Measurements from ENCODE around the gene GAGE12D. TPM values are rescaled to one million over a fixed set of nuclear protein-coding genes. Genes with fewer than 3 reads are reported as not detected.
"Not testable (repeated sequence)": the region's sequence is repeated elsewhere in the genome, so short reads cannot be mapped to it uniquely, and the experiment has no call there.

GAGE12D gene, protein sequence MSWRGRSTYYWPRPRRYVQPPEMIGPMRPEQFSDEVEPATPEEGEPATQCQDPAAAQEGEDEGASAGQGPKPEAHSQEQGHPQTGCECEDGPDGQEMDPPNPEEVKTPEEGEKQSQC
- total RNA-seq (2014; rRNA removed; shearing (Covaris generic)) = not detected in 2 replicates

DNA sequence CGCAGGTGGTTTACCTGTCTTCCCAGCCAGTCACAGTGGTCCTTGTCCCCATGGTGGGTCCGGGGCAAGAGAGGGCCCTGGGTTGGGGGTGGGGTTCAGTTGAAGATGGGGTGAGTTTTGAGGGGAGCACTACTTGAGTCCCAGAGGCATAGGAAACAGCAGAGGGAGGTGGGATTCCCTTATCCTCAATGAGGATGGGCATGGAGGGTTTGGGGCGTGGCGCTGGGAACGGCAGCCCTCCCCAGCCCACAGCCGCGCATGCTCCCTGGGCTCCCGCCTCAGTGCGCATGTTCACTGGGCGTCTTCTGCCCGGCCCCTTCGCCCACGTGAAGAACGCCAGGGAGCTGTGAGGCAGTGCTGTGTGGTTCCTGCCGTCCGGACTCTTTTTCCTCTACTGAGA lies at the start of gene GAGE12D:
TSS of gene GAGE12D (plus strand) at position 301 of the 400 bp plus-strand sequence. CDS start 1,155 bp downstream, outside the sequence.
- in situ Hi-C loops (cut with HindIII; ENCODE audit: low sequenced_read_pairs); DNase-seq (ENCODE audit: low spot score): not testable (repeated sequence)

DNA sequence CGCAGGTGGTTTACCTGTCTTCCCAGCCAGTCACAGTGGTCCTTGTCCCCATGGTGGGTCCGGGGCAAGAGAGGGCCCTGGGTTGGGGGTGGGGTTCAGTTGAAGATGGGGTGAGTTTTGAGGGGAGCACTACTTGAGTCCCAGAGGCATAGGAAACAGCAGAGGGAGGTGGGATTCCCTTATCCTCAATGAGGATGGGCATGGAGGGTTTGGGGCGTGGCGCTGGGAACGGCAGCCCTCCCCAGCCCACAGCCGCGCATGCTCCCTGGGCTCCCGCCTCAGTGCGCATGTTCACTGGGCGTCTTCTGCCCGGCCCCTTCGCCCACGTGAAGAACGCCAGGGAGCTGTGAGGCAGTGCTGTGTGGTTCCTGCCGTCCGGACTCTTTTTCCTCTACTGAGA lies 9.7 kb upstream of the GAGE12D start, which contains the start of gene GAGE12C:
TSS of gene GAGE12C (plus strand) at position 301 of the 400 bp plus-strand sequence. CDS start 1,155 bp downstream, outside the sequence.
- in situ Hi-C loops (cut with HindIII; ENCODE audit: low sequenced_read_pairs); DNase-seq (ENCODE audit: low spot score): not testable (repeated sequence)

DNA sequence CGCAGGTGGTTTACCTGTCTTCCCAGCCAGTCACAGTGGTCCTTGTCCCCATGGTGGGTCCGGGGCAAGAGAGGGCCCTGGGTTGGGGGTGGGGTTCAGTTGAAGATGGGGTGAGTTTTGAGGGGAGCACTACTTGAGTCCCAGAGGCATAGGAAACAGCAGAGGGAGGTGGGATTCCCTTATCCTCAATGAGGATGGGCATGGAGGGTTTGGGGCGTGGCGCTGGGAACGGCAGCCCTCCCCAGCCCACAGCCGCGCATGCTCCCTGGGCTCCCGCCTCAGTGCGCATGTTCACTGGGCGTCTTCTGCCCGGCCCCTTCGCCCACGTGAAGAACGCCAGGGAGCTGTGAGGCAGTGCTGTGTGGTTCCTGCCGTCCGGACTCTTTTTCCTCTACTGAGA lies 9.5 kb downstream of the GAGE12D start, which contains the start of gene GAGE12E:
TSS of gene GAGE12E (plus strand) at position 301 of the 400 bp plus-strand sequence. CDS start 1,155 bp downstream, outside the sequence.
- DNase-seq (ENCODE audit: low spot score); in situ Hi-C loops (cut with HindIII; ENCODE audit: low sequenced_read_pairs): not testable (repeated sequence)

DNA sequence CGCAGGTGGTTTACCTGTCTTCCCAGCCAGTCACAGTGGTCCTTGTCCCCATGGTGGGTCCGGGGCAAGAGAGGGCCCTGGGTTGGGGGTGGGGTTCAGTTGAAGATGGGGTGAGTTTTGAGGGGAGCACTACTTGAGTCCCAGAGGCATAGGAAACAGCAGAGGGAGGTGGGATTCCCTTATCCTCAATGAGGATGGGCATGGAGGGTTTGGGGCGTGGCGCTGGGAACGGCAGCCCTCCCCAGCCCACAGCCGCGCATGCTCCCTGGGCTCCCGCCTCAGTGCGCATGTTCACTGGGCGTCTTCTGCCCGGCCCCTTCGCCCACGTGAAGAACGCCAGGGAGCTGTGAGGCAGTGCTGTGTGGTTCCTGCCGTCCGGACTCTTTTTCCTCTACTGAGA lies 19.0 kb downstream of the GAGE12D start, which contains the start of gene GAGE12F:
TSS of gene GAGE12F (plus strand) at position 301 of the 400 bp plus-strand sequence. CDS start 1,155 bp downstream, outside the sequence.
- in situ Hi-C loops (cut with HindIII; ENCODE audit: low sequenced_read_pairs); DNase-seq (ENCODE audit: low spot score): not testable (repeated sequence)

DNA sequence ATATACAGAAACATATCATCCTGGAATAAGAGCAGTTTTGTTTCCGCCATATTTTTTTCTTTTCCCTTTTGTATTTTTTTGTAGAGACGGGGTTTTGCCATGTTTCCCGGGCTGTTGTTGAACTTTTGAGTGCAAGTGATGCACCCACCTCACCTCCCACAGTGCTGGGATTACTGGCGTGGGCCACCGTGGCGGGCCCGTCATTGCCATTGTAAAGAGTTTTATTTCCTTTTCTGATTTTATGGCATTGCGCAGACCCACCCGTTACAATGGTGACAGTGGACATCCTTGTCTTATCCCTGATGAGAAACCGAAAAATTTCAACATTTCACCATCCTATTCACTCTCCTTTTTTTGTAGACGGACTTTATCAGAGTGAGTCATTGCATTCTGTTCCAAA lies 27.2 kb downstream of the GAGE12D start:
- DNase-seq (ENCODE audit: low spot score); in situ Hi-C loops (cut with HindIII; ENCODE audit: low sequenced_read_pairs): not testable (repeated sequence)

DNA sequence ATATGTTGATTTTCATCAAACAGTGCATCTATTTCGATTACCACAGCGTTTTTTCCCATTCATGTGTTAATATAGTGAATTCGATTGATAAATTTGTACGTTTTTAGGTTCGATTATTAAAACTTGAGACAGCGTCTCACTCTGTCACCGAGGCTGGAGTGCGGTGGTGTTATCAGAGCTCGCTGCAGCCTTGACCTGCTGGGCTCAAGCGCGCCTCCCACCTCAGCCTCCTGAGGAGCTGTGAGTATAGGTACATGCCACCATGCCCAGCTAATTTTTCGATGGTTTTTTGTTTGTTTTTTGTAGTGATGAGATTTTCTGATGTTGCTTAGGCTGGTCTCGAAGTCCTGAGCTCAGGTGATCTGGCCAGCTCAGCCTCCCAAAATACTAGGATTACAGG lies 27.6 kb downstream of the GAGE12D start:
- DNase-seq (ENCODE audit: low spot score); in situ Hi-C loops (cut with HindIII; ENCODE audit: low sequenced_read_pairs): not testable (repeated sequence)

DNA sequence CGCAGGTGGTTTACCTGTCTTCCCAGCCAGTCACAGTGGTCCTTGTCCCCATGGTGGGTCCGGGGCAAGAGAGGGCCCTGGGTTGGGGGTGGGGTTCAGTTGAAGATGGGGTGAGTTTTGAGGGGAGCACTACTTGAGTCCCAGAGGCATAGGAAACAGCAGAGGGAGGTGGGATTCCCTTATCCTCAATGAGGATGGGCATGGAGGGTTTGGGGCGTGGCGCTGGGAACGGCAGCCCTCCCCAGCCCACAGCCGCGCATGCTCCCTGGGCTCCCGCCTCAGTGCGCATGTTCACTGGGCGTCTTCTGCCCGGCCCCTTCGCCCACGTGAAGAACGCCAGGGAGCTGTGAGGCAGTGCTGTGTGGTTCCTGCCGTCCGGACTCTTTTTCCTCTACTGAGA lies 28.6 kb downstream of the GAGE12D start, which contains the start of gene GAGE12G:
TSS of gene GAGE12G (plus strand) at position 301 of the 400 bp plus-strand sequence. CDS start 1,155 bp downstream, outside the sequence.
- DNase-seq (ENCODE audit: low spot score); in situ Hi-C loops (cut with HindIII; ENCODE audit: low sequenced_read_pairs): not testable (repeated sequence)

DNA sequence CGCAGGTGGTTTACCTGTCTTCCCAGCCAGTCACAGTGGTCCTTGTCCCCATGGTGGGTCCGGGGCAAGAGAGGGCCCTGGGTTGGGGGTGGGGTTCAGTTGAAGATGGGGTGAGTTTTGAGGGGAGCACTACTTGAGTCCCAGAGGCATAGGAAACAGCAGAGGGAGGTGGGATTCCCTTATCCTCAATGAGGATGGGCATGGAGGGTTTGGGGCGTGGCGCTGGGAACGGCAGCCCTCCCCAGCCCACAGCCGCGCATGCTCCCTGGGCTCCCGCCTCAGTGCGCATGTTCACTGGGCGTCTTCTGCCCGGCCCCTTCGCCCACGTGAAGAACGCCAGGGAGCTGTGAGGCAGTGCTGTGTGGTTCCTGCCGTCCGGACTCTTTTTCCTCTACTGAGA lies 38.1 kb downstream of the GAGE12D start, which contains the start of gene GAGE12H:
TSS of gene GAGE12H (plus strand) at position 301 of the 400 bp plus-strand sequence. CDS start 1,155 bp downstream, outside the sequence.
- DNase-seq (ENCODE audit: low spot score); in situ Hi-C loops (cut with HindIII; ENCODE audit: low sequenced_read_pairs): not testable (repeated sequence)

DNA sequence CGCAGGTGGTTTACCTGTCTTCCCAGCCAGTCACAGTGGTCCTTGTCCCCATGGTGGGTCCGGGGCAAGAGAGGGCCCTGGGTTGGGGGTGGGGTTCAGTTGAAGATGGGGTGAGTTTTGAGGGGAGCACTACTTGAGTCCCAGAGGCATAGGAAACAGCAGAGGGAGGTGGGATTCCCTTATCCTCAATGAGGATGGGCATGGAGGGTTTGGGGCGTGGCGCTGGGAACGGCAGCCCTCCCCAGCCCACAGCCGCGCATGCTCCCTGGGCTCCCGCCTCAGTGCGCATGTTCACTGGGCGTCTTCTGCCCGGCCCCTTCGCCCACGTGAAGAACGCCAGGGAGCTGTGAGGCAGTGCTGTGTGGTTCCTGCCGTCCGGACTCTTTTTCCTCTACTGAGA lies 47.7 kb downstream of the GAGE12D start, which contains the start of gene GAGE2A:
TSS of gene GAGE2A (plus strand) at position 301 of the 400 bp plus-strand sequence. CDS start 1,155 bp downstream, outside the sequence.
- DNase-seq (ENCODE audit: low spot score); in situ Hi-C loops (cut with HindIII; ENCODE audit: low sequenced_read_pairs): not testable (repeated sequence)

DNA sequence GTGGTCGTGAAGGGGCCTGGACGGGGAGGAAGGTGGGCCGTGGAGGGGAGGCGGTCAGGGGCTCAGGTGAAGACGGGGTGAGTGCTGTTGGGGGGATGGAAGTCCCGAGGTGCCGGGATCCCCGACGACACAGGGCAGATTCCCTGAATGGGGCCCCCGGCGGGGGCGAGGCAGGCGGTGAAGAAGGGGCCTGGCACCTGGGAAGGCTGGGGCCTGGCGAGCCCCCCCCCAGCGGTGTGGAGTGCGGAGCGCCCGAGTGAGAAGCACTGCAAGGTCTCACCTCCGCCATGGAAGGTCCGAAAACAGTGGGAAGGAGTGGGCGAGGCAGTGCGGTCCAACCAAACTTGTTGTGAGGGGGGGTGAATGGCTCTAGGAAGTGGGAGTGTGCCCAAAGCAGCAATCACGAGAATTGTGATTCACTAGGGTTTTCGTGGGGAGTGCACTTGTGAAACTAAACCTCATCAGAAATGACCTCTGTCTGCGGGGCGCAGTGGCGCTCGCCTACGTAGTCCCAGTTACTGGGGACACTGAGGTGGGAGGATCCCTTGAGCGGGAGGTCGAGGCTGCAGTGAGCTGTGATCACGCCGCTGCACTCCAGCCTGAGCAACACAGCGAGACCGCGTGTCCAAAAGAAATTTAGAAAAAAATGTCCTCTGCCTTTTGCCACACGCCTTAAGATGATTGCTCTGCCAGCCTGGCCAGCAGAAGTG lies 48.4 kb downstream of the GAGE12D start:
- DNase-seq (ENCODE audit: low spot score) = not testable (repeated sequence)

DNA sequence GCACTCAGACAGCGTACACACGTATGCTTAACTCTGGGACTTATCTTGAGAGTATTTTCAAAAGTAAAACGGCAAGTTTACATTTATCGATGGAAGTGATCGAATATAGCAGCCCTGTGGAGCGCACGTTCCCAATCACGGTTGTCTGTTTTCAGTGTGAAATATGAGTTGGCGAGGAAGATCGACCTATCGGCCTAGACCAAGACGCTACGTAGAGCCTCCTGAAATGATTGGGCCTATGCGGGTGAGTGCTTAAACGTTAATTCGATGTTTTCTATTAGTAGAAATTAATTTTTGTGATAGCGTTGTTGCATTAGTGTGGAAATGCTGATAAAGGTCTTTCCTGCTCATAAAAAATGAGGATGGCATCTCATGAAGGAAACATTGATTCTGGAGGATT lies 49.0 kb downstream of the GAGE12D start:
- DNase-seq (ENCODE audit: low spot score); in situ Hi-C loops (cut with HindIII; ENCODE audit: low sequenced_read_pairs): not testable (repeated sequence)

More for the DNA sequence above, 48.4 kb downstream of the GAGE12D start:
- in situ Hi-C loops (cut with HindIII; ENCODE audit: low sequenced_read_pairs) = not testable (repeated sequence)

Other genes with a start within 250 kb of the GAGE12D start
- not detected in 2 replicates for gene GAGE10, start 238.1 kb upstream of the GAGE12D start, total RNA-seq (2014; rRNA removed; shearing (Covaris generic))
- gene GAGE12J, start 219.7 kb upstream of the GAGE12D start, total RNA-seq (2014; rRNA removed; shearing (Covaris generic)) = not detected in 2 replicates
- gene GAGE13, start 210.2 kb upstream of the GAGE12D start, total RNA-seq (2014; rRNA removed; shearing (Covaris generic)) = not detected in 2 replicates
- gene GAGE12C, start 9.6 kb upstream of the GAGE12D start, total RNA-seq (2014; rRNA removed; shearing (Covaris generic)) = not detected in 2 replicates
- gene GAGE12E, start 9.6 kb downstream of the GAGE12D start, total RNA-seq (2014; rRNA removed; shearing (Covaris generic)) = not detected in 2 replicates
- gene GAGE12F, start 19.1 kb downstream of the GAGE12D start, total RNA-seq (2014; rRNA removed; shearing (Covaris generic)) = not detected in 2 replicates
- gene GAGE12G, start 28.7 kb downstream of the GAGE12D start, total RNA-seq (2014; rRNA removed; shearing (Covaris generic)) = not detected in 2 replicates
- not detected in 2 replicates for gene GAGE12H, start 38.2 kb downstream of the GAGE12D start, total RNA-seq (2014; rRNA removed; shearing (Covaris generic))
- gene GAGE2A, start 47.8 kb downstream of the GAGE12D start, total RNA-seq (2014; rRNA removed; shearing (Covaris generic)) = not detected in 2 replicates
- gene GAGE1, start 57.3 kb downstream of the GAGE12D start, total RNA-seq (2014; rRNA removed; shearing (Covaris generic)) = not detected in 2 replicates
- not detected in 2 replicates for gene PAGE1, start 154.3 kb downstream of the GAGE12D start, total RNA-seq (2014; rRNA removed; shearing (Covaris generic))

Measured in G401 (cell line).